Measurements from ENCODE around the gene ISM2. TPM values are rescaled to one million over a fixed set of nuclear protein-coding genes. Genes with fewer than 3 reads are reported as not detected.

ISM2 gene
- total RNA-seq, 2 donors from 2014 or later: not detected

- ATAC-seq (no peak), DNase-seq (no peak)
- H3K4me3 Mint-ChIP-seq: no peak overlapping the region
- no peaks in the 10 kb centered on the region for H3K4me1 Mint-ChIP-seq
- H3K27me3 Mint-ChIP-seq: no peaks in the 10 kb centered on the region
- no peaks in the 10 kb centered on the region for H3K9me3 ChIP-seq (ENCODE audit: control insufficient read depth, low read length, poor library complexity, severe bottlenecking)
- peaks cover 16% of the 10 kb centered on the region for H3K36me3 Mint-ChIP-seq (ENCODE audit: low read depth)
- no peak overlapping the region for H3K27ac Mint-ChIP-seq
Measured at GRCh38 chr14:77436042-77436441, 62.6 kb downstream of the ISM2 start.

DNA sequence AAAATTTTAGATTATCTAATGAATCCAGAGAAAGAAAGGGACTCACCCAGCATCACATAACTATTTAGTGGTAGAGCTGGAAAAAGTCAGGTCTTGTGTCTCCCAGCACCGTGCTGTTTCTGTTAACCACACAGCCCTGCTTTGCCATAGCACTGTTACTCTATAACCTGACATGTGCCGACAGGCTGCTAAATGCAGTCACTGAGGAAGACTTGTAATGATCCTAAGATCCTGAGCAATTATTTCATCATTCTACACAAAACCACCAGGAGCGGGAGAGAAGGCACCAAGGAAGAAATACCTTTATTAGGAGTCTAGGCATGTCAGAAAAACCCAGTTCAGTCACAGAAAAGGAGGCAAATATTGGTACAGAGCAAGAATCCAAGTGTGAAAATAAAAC, 72.2 kb downstream of the ISM2 start:
- Mint-ChIP-seq H3K4me1 (no peaks in the 10 kb centered on the region), H3K36me3 (ENCODE audit: low read depth) (peaks cover 37% of the 10 kb centered on the region), H3K27me3 (no peaks in the 10 kb centered on the region), H3K27ac (peak overlapping the region; percentile 29), H3K4me3 (no peak overlapping the region)
- DNase-seq (no peak), ATAC-seq (no peak)
- H3K9me3 ChIP-seq (ENCODE audit: control insufficient read depth, low read length, poor library complexity, severe bottlenecking): no peaks in the 10 kb centered on the region

GRCh38 chr14:77424862-77425261, 73.8 kb downstream of the ISM2 start:
- Mint-ChIP-seq H3K27ac (no peak overlapping the region), H3K27me3 (no peaks in the 10 kb centered on the region), H3K36me3 (ENCODE audit: low read depth) (peaks cover 37% of the 10 kb centered on the region), H3K4me1 (no peaks in the 10 kb centered on the region), H3K4me3 (no peak overlapping the region)
- ATAC-seq (no peak), DNase-seq (no peak)
- no peaks in the 10 kb centered on the region for H3K9me3 ChIP-seq (ENCODE audit: control insufficient read depth, low read length, poor library complexity, severe bottlenecking)

Other genes starting within 250 kb of the ISM2 start
- not detected for gene NGB, start 227.6 kb downstream of the ISM2 start, total RNA-seq
- gene POMT2, start 177.9 kb downstream of the ISM2 start, total RNA-seq: 10 to 100 TPM in 1 of 2 donors, 1 to 10 TPM in 1; 8.8 to 11.4 TPM
- 1 to 10 TPM; 5.5 to 7.5 TPM for gene GSTZ1, start 177.8 kb downstream of the ISM2 start, total RNA-seq
- 10 to 100 TPM; 13.2 to 16.0 TPM for gene TMED8, start 121.7 kb downstream of the ISM2 start, total RNA-seq
- gene SAMD15, start 121.4 kb downstream of the ISM2 start, total RNA-seq: under 1 TPM; 0.26 to 0.32 TPM
- gene NOXRED1, start 75.3 kb downstream of the ISM2 start, total RNA-seq: under 1 TPM in 1 of 2 donors, not detected in 1; 0.22 TPM
- gene VIPAS39, start 41.2 kb downstream of the ISM2 start, total RNA-seq: 10 to 100 TPM; 13.8 to 15.0 TPM
- 10 to 100 TPM; 58.8 to 71.0 TPM for gene AHSA1, start 40.7 kb downstream of the ISM2 start, total RNA-seq
- 10 to 100 TPM; 22.0 to 22.3 TPM for gene SPTLC2, start 117.8 kb upstream of the ISM2 start, total RNA-seq
- gene ALKBH1, start 209.2 kb upstream of the ISM2 start, total RNA-seq: 10 to 100 TPM in 1 of 2 donors, 1 to 10 TPM in 1; 8.8 to 10.6 TPM
- gene SLIRP, start 209.3 kb upstream of the ISM2 start, total RNA-seq: 10 to 100 TPM; 37.7 to 43.9 TPM